Measurements from ENCODE around the gene SYT2. TPM values are rescaled to one million over a fixed set of nuclear protein-coding genes. Genes with fewer than 3 reads are reported as not detected.

SYT2 gene
- total RNA-seq, 1 experiment from 2014 or later: not detected

DNA sequence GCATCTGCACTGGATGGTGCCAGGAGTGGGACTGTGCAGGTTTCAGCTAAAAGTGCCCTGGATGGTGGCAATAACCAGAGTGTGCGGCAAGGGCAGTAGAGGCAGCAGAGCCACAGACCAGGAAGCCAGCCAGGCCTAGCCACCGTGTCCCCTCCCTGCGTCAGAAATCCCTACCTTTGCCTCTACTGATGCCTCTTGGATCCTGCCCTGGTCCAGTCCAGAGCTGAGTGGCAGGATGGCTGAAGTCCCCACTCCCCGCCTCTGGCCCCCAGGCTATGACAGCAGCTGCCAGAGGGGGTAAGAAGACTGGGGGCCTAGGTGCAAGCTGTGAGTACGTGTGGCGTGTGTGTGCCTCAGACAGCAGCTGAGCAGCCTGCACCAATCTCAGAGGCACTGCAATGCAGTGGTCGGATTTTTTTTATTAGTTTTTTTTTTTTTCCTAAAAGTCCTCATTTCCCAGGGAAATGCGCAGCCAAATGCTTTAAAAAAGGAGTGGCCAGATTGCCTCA lies 51.9 kb downstream of the SYT2 start:
- Histone ChIP-seq H3K27me3 (replicated peaks) (peaks cover 22% of the 10 kb centered on the region), H3K27ac (no peak overlapping the region), H3K4me3 (no peak overlapping the region), H3K36me3 (no peaks in the 10 kb centered on the region), H3K4me1 (replicated peaks) (no peaks in the 10 kb centered on the region), H3K9me3 (replicated peaks) (no peaks in the 10 kb centered on the region)
- no peak for DNase-seq (ENCODE audit: low read depth in 1 of 2, low spot score in 2 of 2)

DNA sequence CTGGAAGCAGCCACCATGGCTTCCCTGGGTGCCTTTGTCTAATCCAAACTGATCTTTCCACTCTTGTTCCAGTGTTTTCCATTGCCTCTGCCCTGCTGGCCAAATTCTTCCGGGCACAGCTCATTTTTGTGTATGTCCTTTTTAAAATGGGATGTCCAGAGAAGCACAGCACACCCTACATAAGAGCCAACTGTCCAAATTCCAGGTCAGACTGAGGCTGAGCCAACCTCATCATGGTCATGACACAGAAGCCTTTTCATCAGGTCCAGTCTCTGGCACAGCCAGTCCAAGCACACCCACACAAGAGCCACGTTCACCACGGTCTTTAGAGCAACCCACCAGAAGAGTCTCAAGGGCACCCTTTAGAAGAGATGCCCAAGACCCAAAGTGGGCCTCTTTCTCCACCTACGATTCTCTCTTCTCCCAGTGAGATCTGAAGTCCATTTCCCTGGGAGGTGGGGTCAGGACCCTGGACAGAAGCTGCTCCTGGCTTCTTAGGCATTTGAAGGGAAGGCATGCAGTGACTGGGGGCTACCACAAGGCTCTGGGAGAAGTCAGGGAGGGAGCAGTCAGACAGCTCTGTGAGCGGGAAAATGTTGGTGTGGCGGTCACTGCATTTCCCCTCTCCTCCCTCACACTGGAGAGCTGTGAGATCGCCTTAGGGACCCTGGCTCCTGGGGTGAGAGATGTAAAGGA lies 53.2 kb downstream of the SYT2 start:
- Histone ChIP-seq H3K4me1 (replicated peaks) (no peaks in the 10 kb centered on the region), H3K9me3 (replicated peaks) (no peaks in the 10 kb centered on the region), H3K4me3 (no peak overlapping the region), H3K27ac (no peak overlapping the region), H3K36me3 (no peaks in the 10 kb centered on the region), H3K27me3 (replicated peaks) (peaks cover 22% of the 10 kb centered on the region)
- peak in 1 of 2 experiments; percentile 22 for DNase-seq (ENCODE audit: low read depth in 1 of 2, low spot score in 2 of 2)

DNA sequence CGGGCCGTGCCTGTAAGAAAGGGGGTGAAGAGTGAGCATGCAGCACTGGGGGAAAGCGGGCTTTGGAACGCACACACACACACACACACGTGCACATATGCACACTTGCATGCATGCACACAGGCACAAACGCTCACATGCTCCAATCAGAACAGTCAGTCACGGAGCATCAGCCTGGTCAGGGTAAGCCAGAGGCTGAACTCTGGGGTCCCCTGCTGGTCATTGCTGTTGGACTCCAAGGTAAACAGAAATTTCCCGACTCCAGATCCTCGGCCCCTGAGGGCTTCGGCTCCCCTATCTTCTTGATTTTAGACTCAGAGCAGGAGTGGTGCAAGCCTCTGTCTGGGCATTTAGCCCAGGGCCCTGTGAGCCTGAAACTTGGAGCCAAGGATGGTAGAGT lies 54.2 kb downstream of the SYT2 start:
- Histone ChIP-seq H3K27me3 (replicated peaks) (peaks cover 18% of the 10 kb centered on the region), H3K27ac (no peak overlapping the region), H3K9me3 (replicated peaks) (no peaks in the 10 kb centered on the region), H3K36me3 (no peaks in the 10 kb centered on the region), H3K4me1 (replicated peaks) (no peaks in the 10 kb centered on the region), H3K4me3 (no peak overlapping the region)
- DNase-seq (ENCODE audit: low read depth in 1 of 2, low spot score in 2 of 2): no peak

DNA sequence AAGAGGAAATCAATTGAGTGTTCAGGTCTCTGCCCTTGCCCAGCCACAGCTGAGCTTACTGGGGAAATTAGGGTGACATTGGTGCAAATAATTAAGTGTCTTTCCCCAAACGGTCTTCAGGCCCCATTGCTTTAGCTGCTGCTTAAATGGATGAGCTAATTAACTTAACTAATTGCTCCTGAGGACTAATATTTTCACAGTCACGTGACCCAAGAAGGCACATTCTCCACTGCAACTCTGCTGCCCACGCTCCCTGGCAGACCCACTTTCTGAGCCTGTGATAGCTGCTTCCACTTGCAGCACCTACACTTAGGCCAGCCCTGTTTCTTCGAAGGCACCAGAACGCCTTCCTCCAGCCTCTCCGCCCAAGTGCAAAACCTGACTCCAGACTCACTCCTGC lies 56.2 kb downstream of the SYT2 start:
- Histone ChIP-seq H3K4me3 (no peak overlapping the region), H3K4me1 (replicated peaks) (no peaks in the 10 kb centered on the region), H3K27ac (no peak overlapping the region), H3K9me3 (replicated peaks) (no peaks in the 10 kb centered on the region), H3K27me3 (replicated peaks) (peaks cover 24% of the 10 kb centered on the region), H3K36me3 (no peaks in the 10 kb centered on the region)
- no peak for DNase-seq (ENCODE audit: low read depth in 1 of 2, low spot score in 2 of 2)

DNA sequence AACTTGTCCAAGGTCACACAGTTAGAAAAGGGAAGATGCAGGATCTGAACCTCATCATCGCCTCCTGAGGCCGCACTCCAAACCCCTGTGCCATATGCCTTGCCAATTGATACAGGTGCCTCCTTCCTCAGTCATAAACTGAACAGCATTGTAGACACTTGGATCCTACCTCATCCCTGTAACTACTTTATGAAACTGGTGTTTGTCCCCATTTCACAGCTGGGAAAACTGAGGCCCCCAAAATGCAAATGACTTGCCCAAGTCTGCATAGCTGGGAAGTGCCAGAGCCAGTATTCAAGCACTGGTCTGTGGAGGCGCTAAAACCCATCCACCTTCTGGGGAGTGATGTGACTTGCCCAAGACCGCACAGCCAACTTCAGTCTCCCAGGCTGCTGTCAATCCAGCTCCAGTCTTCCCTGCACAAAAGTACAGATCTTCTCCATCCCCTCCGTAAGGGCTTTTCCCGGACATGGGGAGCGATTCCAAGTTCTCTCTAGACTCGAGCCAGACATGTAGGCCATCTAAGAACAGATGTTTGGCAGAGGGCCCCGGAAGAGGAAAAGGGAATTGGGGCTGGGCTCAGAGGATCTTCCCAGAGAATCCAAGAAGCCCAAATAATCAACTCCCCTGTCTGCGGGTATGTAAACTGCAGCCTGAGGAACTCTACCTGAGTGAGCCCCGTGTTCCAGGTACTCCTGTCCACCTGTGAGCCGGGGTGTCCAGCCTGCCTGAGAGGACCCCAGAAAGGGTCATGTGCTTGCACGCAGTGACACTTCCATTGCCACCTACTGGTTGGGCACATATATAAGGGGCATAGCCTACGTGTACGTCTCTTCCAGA lies 60.5 kb downstream of the SYT2 start:
- Histone ChIP-seq H3K27me3 (replicated peaks) (peaks cover 45% of the 10 kb centered on the region), H3K36me3 (no peaks in the 10 kb centered on the region), H3K9me3 (replicated peaks) (no peaks in the 10 kb centered on the region)

DNA sequence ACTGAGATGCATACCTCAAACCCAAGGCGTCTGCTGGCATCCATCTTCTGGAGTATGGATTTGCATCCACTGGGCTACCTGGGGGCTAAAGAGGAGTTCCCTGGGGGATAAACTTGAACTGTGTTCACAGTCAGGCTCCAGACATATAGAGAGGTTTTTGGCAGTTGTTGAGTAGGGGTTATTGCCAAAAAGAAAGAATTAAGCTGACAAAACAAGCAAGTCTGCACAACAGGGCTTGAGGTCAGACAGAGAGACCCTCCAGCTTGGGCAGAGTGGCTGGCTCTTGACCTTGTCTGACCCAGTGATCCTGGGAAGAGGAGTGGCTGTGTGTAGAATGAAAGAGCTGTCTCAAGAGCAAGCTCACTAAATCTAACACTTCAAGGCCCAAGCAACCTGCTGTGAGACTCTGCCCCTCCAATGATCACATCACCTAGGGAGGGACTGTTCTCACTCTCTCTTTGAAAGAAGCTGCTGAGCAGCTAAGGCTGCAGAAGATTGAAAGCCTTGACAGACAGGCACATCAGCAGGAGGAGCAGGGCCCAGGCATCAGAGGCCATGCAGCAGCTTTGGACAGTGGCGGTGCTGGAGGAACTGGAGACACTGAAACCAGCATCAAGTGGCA lies 61.5 kb downstream of the SYT2 start:
- no peak for DNase-seq (ENCODE audit: low read depth in 1 of 2, low spot score in 2 of 2)
- Histone ChIP-seq H3K27me3 (replicated peaks) (peaks cover 53% of the 10 kb centered on the region), H3K9me3 (replicated peaks) (no peaks in the 10 kb centered on the region)

More for the DNA sequence above, 60.5 kb downstream of the SYT2 start:
- Histone ChIP-seq H3K4me3 (no peak overlapping the region), H3K4me1 (replicated peaks) (no peaks in the 10 kb centered on the region), H3K27ac (no peak overlapping the region)
- no peak for DNase-seq (ENCODE audit: low read depth in 1 of 2, low spot score in 2 of 2)

DNA sequence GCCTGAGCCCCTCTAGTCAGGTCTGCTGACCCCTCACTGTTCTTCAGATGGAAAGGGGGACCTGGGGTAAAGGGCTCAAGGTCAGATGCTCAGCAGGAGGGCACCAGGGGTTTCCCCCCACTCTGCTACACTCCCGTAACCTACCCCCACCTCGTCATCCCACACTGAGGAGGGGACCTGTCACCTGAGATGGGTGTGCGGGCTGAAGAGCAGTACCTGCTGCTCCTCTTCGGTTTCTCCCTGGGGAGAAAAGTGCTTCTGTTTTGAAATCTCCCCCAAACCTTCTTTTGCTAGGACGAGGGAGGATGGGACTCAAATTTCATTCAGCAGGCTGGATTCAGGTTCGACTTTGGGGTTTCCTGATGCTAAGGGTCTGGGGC lies 65.2 kb downstream of the SYT2 start:
- no peak for DNase-seq (ENCODE audit: low read depth in 1 of 2, low spot score in 2 of 2)
- H3K4me3 ChIP-seq: no peak overlapping the region
- peaks cover 7% of the 10 kb centered on the region; the same call in 1 of the 2 replicates for H3K4me1 ChIP-seq (replicated peaks)
- no peak overlapping the region for H3K27ac ChIP-seq
- peaks cover 59% of the 10 kb centered on the region for H3K27me3 ChIP-seq (replicated peaks)
- no peaks in the 10 kb centered on the region for H3K36me3 ChIP-seq
- no peaks in the 10 kb centered on the region for H3K9me3 ChIP-seq (replicated peaks)

More for the DNA sequence above, 61.5 kb downstream of the SYT2 start:
- Histone ChIP-seq H3K4me1 (replicated peaks) (no peaks in the 10 kb centered on the region; the same call in 1 of the 2 replicates), H3K36me3 (no peaks in the 10 kb centered on the region), H3K27ac (no peak overlapping the region), H3K4me3 (no peak overlapping the region)

DNA sequence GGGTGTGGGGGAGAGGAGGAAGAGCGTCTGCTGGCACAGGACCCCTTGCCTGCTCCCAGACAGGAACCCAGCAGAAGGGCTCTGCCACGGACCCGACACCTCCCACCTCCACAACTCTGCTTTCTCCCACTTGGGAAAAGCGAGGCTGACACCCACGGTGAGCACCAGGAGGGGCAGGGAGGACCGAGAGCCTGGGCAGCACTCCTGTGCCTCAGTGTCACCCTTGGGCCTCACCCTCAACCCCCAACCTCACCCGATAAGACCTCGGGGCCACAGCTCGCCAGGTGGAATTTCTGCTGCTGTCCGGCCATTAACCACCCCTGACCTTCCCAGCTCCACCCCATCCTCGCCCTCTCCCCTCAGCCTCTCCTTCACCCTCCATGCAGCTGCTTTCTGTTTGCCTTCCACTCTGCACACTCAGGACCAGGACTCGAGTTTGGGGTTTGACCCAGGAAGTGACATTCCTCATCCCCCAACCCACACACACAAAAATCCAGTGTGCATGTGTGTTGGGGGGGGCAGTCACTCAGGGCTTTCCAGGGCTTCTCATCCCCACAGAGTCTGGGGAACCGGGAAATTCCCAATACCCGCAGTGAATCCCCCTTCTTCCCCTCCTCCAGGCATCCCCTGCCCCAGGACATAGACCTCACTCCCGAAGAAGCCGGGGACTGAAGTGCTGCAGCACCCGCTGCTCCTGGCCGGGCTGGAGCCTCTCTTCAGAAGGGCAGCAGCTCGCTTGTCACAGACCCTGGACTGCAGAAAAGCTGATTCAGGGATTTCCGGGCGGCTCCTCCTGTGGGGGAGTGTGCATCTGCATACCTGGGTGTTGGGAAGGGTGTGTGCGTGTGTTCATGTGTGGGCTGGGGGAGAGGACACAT lies 65.8 kb downstream of the SYT2 start:
- H3K27ac ChIP-seq: no peak overlapping the region
- no peaks in the 10 kb centered on the region for H3K9me3 ChIP-seq (replicated peaks)
- no peaks in the 10 kb centered on the region for H3K36me3 ChIP-seq
- H3K27me3 ChIP-seq (replicated peaks): peaks cover 53% of the 10 kb centered on the region
- no peak for DNase-seq (ENCODE audit: low read depth in 1 of 2, low spot score in 2 of 2)
- H3K4me1 ChIP-seq (replicated peaks): peaks cover 7% of the 10 kb centered on the region; the same call in 1 of the 2 replicates
- H3K4me3 ChIP-seq: no peak overlapping the region

DNA sequence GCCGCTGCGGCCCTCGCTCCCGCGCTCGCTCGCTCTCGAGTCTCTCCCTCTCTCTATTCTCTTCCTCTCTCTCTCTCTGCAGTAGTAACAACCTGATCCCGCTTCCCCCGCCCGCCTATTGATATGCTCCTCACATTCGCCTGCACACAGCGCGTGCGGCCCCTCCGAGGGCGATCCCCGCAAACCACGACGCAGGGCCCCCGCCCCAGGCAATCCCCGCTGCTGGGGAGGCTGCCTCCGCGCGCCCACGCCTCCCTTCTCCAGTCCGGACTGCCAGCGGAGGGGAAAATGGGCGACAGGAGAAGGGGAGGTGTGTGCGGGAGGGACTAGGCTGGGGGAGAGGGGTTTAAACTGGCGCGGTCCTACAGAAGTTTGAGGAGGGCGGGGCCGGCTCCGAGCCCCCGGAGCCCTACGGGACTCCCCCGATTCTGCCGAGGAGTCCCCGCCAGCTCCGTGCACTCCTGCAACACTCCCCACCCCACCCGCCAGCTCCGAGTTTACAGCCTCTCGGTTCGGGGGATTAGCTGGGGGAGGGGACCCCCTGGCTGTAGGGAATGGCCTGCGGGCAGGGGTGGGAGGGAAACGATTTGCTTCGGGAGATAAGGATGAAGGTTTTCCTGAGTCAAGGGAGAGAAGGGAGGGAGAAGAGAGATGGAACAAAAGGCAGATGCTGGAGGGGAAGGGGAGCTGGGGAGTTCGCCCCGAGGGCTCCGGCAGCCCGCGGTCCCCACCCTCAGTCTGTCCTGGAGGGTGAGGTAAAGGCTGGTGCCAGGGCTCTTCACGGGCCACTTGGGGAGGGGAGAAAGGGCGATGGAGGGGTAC lies 66.6 kb downstream of the SYT2 start:
- no peaks in the 10 kb centered on the region for H3K36me3 ChIP-seq
- H3K27ac ChIP-seq: no peak overlapping the region
- peaks cover 49% of the 10 kb centered on the region for H3K27me3 ChIP-seq (replicated peaks)
- no peaks in the 10 kb centered on the region for H3K9me3 ChIP-seq (replicated peaks)
- H3K4me3 ChIP-seq: no peak overlapping the region
- peaks cover 7% of the 10 kb centered on the region; the same call in 1 of the 2 replicates for H3K4me1 ChIP-seq (replicated peaks)
- no peak for DNase-seq (ENCODE audit: low read depth in 1 of 2, low spot score in 2 of 2)

DNA sequence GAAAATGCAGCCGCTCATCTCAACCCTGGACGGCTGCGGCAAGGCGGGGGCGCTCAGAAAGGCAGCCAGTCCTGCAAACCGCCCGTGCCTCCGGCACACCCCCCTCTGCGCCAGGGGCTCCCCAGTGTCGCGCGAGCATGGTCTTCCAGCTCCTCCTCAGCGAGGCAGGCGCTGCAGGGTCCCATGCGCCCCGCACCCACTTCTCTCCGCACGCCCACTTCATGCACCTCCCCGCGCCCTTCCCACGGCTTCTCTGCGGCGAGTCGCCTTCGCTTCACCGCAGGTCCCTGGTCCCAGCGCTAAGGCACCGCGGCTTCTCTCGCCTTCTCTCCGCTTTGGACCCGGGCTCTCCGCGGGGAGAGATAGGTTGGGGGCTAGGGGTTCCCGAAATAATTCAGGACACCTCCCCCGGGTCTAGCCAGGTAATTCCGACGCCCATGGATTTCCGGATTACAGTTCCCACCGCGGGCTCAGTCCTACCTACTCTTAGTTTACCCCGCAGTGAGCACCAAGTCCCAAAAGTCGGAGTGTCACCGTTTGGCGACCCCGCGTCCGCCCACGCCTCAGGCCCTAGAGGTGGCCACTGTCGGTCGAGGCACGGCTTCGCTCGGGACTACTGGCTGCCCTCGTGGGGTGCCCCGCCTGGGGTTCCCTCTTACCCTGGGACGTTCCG lies 67.5 kb downstream of the SYT2 start:
- Histone ChIP-seq H3K27me3 (replicated peaks) (peaks cover 42% of the 10 kb centered on the region), H3K9me3 (replicated peaks) (no peaks in the 10 kb centered on the region), H3K27ac (no peak overlapping the region), H3K4me3 (no peak overlapping the region), H3K36me3 (no peaks in the 10 kb centered on the region), H3K4me1 (replicated peaks) (peaks cover 7% of the 10 kb centered on the region; the same call in 1 of the 2 replicates)
- no peak for DNase-seq (ENCODE audit: low read depth in 1 of 2, low spot score in 2 of 2)

DNA sequence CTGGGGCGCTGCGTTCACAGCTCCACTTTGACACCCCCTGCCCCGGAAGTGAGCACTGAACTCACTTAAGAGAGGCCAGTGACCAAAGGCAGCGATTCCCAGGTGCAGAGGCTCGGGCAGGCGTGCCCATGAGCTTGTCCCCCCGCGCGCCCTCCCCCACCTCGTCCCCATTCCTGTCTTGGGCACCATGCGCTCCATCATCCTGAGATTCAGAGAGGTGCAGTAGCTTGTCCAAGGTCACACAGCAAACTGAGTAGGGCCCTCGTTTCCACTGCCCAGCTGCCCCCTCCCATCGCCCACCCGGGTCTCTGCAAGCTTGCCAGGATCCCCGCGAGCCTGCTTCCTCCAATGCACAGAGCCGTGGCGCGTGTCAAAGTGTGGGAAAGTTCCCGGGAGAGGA lies 68.0 kb downstream of the SYT2 start:
- peaks cover 7% of the 10 kb centered on the region; the same call in 1 of the 2 replicates for H3K4me1 ChIP-seq (replicated peaks)

DNA sequence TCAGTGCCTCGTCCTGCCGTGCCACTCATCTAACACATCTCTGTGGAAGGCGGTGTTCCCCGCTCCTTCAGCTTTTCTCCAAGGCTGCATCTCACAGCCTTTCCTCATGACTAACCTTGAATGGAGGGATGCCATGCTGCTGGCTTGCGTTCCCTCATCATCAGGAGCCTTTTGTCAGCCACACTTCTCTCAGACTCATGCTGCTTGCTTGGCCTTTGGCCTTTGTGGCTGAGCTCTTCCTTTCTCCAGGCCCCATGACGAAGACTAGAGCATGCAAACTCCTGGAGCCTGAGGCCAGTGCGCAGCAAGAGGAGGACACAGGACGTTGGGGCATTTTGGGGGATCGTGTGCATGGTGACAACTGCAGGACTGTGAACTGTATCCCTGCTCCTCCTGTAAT lies 70.8 kb downstream of the SYT2 start:
- H3K4me1 ChIP-seq (replicated peaks): peaks cover 7% of the 10 kb centered on the region; the same call in 1 of the 2 replicates
- H3K4me3 ChIP-seq: no peak overlapping the region
- no peaks in the 10 kb centered on the region for H3K36me3 ChIP-seq
- H3K27me3 ChIP-seq (replicated peaks): peaks cover 22% of the 10 kb centered on the region
- no peak for DNase-seq (ENCODE audit: low read depth in 1 of 2, low spot score in 2 of 2)
- no peaks in the 10 kb centered on the region for H3K9me3 ChIP-seq (replicated peaks)
- H3K27ac ChIP-seq: no peak overlapping the region

More for the DNA sequence above, 68.0 kb downstream of the SYT2 start:
- H3K27me3 ChIP-seq (replicated peaks): peaks cover 37% of the 10 kb centered on the region
- H3K9me3 ChIP-seq (replicated peaks): no peaks in the 10 kb centered on the region
- no peak for DNase-seq (ENCODE audit: low read depth in 1 of 2, low spot score in 2 of 2)
- no peak overlapping the region for H3K27ac ChIP-seq
- H3K4me3 ChIP-seq: no peak overlapping the region
- no peaks in the 10 kb centered on the region for H3K36me3 ChIP-seq
